Stimulated activated naive CD8-positive, alpha-beta T cell treated with anti-CD3 and anti-CD28 coated beads, Interleukin-15, Interleukin-2, amounts not matched to agents 100 ng/mL and 50 ng/mL, for 24 hours (primary cell): ENCODE results near the gene PAPSS2.

Source experiments
- H3K27ac Mint-ChIP-seq: one replicate; pipeline ENCODE4 v1.8.0; 2021; ENCODE audit warnings: mild to moderate bottlenecking, mixed read lengths
- H3K27me3 Mint-ChIP-seq: one replicate; pipeline ENCODE4 v1.8.0; 2021; ENCODE audit warnings: mixed read lengths
- H3K36me3 Mint-ChIP-seq: one replicate; pipeline ENCODE4 v1.8.0; 2021; ENCODE audit warnings: low read depth, mixed read lengths
- H3K4me1 Mint-ChIP-seq: one replicate; pipeline ENCODE4 v1.8.0; 2021; ENCODE audit warnings: low read depth, mixed read lengths
- H3K4me3 Mint-ChIP-seq: one replicate; pipeline ENCODE4 v1.8.0; 2021; ENCODE audit warnings: mild to moderate bottlenecking, mixed read lengths
- H3K9me3 Mint-ChIP-seq: one replicate; pipeline ENCODE4 v1.8.0; 2021; ENCODE audit warnings: mixed read lengths

Gene PAPSS2

GRCh38 chr10:87775766-87776165 is 116.1 kb downstream of the PAPSS2 start:
- peaks cover 8% of the 10 kb centered on the region for H3K4me1 Mint-ChIP-seq
- peak overlapping the region; percentile 26 for H3K27ac Mint-ChIP-seq
- H3K27me3 Mint-ChIP-seq: no peaks in the 10 kb centered on the region
- H3K9me3 Mint-ChIP-seq: no peaks in the 10 kb centered on the region
- peaks cover 37% of the 10 kb centered on the region for H3K36me3 Mint-ChIP-seq
- H3K4me3 Mint-ChIP-seq: no peak overlapping the region

DNA sequence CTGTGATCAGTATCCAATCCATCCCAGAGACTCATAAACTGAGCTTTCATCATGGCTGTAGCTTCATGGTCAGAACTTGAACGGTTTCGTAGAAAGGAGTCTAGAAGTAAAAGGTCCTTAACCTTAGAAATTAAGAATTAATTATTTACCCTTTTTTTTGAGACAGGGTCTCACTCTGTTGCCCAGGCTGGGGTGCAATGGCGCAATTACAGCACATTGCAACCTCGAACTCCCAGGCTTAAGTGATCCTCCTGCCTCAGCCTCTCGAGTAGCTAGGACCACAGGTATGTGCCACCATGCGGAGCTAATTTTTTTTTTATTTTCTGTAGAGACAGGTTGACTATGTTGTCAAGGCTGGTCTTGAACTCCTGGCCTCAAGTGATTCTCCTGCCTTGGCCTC is 116.7 kb downstream of the PAPSS2 start:
- Mint-ChIP-seq H3K4me3 (no peak overlapping the region), H3K9me3 (no peaks in the 10 kb centered on the region), H3K36me3 (peaks cover 42% of the 10 kb centered on the region), H3K27ac (no peak overlapping the region), H3K27me3 (no peaks in the 10 kb centered on the region), H3K4me1 (peaks cover 8% of the 10 kb centered on the region)

DNA sequence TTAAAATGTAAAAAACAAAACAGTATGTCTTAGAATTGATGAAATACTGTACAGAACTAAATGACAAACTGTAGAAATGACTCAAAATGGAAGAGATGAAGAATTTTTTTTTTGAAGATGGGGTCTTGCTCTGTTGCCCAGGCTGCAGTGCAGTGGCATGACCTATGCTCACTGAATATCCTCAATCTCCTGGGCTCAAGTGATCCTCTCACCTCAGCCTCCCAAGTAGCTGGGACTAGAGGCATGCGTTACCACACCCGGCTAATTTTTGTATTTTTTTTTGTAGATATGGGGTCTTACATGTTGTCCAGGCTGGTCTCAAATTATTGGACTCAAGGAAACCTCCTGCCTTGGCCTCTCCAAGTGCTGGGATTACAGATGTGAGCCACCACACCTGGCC is 121.9 kb downstream of the PAPSS2 start:
- Mint-ChIP-seq H3K4me1 (peaks cover 3% of the 10 kb centered on the region), H3K36me3 (peaks cover 63% of the 10 kb centered on the region), H3K27ac (no peak overlapping the region), H3K9me3 (no peaks in the 10 kb centered on the region), H3K27me3 (no peaks in the 10 kb centered on the region), H3K4me3 (no peak overlapping the region)

DNA sequence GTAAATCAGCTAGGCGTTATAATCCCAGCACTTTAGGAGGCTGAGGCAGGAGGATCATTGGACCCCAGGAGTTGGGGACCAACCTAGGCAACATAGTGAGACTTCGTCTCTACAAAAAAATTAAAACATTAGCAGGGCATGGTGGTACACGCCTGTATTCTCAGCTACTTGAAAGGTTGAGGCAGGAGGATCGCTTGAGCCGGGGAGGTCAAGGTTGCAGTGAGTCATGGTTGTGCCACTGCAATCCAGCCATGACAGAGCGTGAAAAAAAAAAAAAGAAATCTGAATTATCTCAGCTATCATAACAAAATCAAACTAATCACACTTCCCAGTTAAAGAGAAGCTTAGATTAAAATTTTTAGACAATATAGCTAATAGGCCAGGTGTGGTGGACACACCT is 123.0 kb downstream of the PAPSS2 start:
- Mint-ChIP-seq H3K4me3 (no peak overlapping the region), H3K36me3 (peaks cover 66% of the 10 kb centered on the region), H3K27me3 (no peaks in the 10 kb centered on the region), H3K9me3 (no peaks in the 10 kb centered on the region), H3K4me1 (peaks cover 3% of the 10 kb centered on the region), H3K27ac (no peak overlapping the region)

DNA sequence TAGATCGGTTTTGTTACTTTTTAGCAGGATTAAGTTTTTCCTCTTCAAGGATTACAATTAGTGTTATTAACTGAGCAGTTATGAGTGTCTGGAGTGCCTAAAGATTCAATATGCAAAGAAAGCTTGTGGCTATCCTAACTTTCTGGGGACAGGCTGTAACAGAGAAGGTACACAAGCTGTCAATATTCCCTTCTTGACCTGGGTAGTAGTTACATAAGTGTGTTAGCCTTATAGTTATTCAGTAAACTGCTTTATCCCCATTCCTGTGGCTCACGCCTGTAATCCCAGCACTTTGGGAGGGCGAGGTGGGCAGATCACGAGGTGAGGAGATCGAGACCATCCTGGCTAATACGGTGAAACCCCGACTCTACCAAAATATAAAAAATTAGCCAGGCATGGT is 126.7 kb downstream of the PAPSS2 start:
- Mint-ChIP-seq H3K27ac (no peak overlapping the region), H3K4me3 (no peak overlapping the region), H3K27me3 (no peaks in the 10 kb centered on the region)

GRCh38 chr10:87790185-87790584 is 130.5 kb downstream of the PAPSS2 start:
- Mint-ChIP-seq H3K36me3 (peaks cover 78% of the 10 kb centered on the region), H3K4me3 (no peak overlapping the region), H3K9me3 (no peaks in the 10 kb centered on the region), H3K4me1 (peaks cover 21% of the 10 kb centered on the region), H3K27me3 (no peaks in the 10 kb centered on the region), H3K27ac (no peak overlapping the region)

More for the DNA sequence above, 126.7 kb downstream of the PAPSS2 start:
- no peaks in the 10 kb centered on the region for H3K9me3 Mint-ChIP-seq
- peaks cover 84% of the 10 kb centered on the region for H3K36me3 Mint-ChIP-seq
- H3K4me1 Mint-ChIP-seq: peaks cover 3% of the 10 kb centered on the region

- H3K27ac Mint-ChIP-seq: peak overlapping the region; percentile 34
- peaks cover 81% of the 10 kb centered on the region for H3K36me3 Mint-ChIP-seq
- peaks cover 51% of the 10 kb centered on the region for H3K4me1 Mint-ChIP-seq
- H3K27me3 Mint-ChIP-seq: no peaks in the 10 kb centered on the region
- H3K9me3 Mint-ChIP-seq: no peaks in the 10 kb centered on the region
- no peak overlapping the region for H3K4me3 Mint-ChIP-seq
These were observed 134.6 kb downstream of the PAPSS2 start for GRCh38 chr10:87794285-87794684.
